Measurements from ENCODE around the gene TMEM106A. TPM values are rescaled to one million over a fixed set of nuclear protein-coding genes. Genes with fewer than 3 reads are reported as not detected.

The TMEM106A gene
- total RNA-seq, 2 donors from 2014 or later: 4.8 to 10.2 TPM

Other genes with a start within 250 kb of the TMEM106A start
- 10 to 100 TPM; 19.8 to 34.3 TPM for gene AARSD1, start 247.4 kb upstream of the TMEM106A start, total RNA-seq
- gene PTGES3L, start 231.8 kb upstream of the TMEM106A start, total RNA-seq: 1 to 10 TPM; 1.5 to 2.4 TPM
- gene RUNDC1, start 231.3 kb upstream of the TMEM106A start, total RNA-seq: 10 to 100 TPM; 18.7 to 22.3 TPM
- gene RPL27, start 213.5 kb upstream of the TMEM106A start, total RNA-seq: 100 to 1,000 TPM; 707 to 851 TPM
- gene IFI35, start 205.1 kb upstream of the TMEM106A start, total RNA-seq: 10 to 100 TPM; 25.9 to 27.9 TPM
- gene VAT1, start 189.5 kb upstream of the TMEM106A start, total RNA-seq: 10 to 100 TPM; 33.2 to 61.5 TPM
- under 1 TPM; 0.30 to 0.56 TPM for gene RND2, start 186.6 kb upstream of the TMEM106A start, total RNA-seq
- gene BRCA1, start 86.5 kb upstream of the TMEM106A start, total RNA-seq: 10 to 100 TPM in 1 of 2 donors, 1 to 10 TPM in 1; 9.5 to 44.1 TPM
- gene NBR1, start 40.7 kb upstream of the TMEM106A start, total RNA-seq: 100 to 1,000 TPM in 1 of 2 donors, 10 to 100 TPM in 1; 92.8 to 159 TPM
- not detected for gene CCDC200, start 16.7 kb downstream of the TMEM106A start, total RNA-seq
- 1,000 to 10,000 TPM; 2,735 to 6,693 TPM for gene RNU2-1, start 22.1 kb downstream of the TMEM106A start, total RNA-seq
- gene ARL4D, start 187.1 kb downstream of the TMEM106A start, total RNA-seq: 1 to 10 TPM; 2.0 to 5.7 TPM

Data from colonic mucosa (tissue), 2 donors.